NCI-H2227 (cell line): ENCODE data around the gene UCHL5.
"Not testable (repeated sequence)": the region's sequence is repeated elsewhere in the genome, so short reads cannot be mapped to it uniquely, and the experiment has no call there.

Source experiments
- DNase-seq: peaks from one replicate; lab custom pipeline; 2025; ENCODE audit not compliant: unreplicated experiment; lab: John Stamatoyannopoulos, UW

UCHL5 gene

DNA sequence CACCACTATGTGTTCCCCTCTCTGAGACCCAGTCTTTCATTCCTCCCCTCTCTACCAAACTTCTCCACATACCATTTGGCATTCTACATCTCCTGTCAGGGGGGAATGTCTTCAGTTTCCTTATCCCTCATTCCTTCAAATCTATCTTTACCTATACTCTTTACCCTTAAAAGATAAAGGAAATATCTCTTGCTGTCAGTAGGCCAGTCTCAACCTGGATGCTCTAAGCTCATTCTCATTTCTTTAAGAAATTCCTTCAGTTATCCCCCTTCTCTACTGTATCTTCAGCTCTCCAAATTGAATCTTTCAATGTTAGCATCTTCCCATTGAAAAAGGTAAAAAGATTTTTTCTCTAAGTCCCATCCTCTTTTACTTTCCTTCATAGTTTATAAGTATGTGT, 6.8 kb upstream of the UCHL5 start:
- no peak for DNase-seq

DNA sequence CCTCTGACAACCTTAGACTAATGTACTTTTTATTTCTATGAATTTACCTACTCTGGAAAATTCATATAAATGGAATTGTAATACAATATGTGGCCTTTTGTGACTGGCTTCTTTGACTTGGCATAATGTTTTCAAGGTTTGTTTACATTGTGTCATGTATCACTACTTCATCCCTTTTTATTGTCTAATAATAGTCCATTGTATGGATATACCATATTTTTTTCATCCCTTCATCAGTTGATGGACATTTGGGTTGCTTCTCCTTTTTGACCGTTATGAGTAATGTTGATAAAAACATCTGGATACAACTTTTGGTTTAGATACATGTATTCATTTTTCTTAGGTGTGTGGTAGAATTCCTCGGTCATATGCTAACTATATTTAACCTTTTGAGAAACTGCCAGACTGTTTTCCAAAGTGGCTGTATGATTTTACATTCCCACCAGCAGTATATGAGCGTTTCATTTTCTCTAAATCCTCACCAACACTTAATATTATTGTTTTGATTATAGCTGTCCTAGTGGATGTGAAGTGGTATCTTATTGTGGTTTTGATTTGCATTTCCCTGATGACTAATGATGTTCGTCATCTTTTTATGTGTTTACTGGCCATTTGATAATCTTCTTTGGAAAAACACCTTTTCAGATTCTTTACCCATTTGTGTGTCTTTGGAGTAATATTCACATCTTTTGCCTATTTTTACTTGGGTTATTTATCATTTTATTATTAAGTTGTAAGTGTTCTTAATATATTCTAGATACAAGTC, 3.7 kb upstream of the UCHL5 start:
- DNase-seq: no peak

DNA sequence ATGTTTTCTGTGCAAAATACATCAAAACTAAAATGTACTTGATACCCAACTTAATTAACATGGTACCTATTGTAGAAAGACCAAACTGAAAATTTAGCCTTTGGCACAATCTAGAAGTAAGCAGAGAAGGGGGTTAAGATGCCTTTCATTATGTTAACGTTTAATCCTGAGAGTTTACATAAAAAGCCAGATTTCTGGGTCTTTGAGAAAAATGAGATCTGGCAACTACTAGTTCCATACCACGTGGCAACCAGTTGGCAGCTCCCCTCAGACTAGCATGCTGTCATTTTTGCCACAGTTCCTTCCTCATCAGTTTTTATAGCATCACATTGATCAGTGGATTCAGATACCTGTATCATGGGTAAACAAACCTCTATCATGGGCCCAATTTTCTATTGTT, 1.8 kb upstream of the UCHL5 start:
- no peak for DNase-seq

DNA sequence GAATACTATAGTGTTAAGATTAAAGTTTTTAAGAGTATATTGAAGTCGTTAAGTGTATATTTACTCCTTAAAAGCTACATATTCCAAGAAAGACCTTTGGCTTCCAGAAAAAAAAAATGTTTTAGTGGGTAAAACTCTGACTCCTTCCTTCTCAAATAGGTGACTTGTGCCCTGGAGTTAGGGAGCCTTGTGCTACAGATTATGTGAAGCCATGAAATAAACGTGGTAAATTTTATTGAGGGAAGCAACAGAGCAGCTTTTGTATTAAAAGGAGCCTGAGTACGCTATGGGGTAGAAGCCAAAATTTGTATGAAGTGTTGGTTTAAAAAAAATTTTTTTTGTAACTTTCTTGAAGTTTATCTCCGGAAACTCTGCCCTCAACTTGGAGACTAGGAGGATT, 1.2 kb upstream of the UCHL5 start:
- DNase-seq: no peak

DNA sequence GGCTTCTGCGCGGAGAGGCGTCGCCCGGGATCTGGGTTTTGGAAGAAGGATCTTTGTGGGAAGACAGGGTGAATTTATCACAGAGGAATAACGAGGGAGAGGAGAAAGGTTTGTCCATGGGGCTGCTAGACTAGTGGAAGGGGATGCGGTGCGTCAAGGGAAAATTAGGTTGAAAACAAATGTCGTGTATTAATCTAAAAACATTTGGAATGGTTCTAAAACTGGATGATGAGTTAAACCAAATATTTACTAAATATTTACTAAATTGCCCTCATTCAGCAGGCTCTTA, 899 bp upstream of the UCHL5 start:
- no peak for DNase-seq

DNA sequence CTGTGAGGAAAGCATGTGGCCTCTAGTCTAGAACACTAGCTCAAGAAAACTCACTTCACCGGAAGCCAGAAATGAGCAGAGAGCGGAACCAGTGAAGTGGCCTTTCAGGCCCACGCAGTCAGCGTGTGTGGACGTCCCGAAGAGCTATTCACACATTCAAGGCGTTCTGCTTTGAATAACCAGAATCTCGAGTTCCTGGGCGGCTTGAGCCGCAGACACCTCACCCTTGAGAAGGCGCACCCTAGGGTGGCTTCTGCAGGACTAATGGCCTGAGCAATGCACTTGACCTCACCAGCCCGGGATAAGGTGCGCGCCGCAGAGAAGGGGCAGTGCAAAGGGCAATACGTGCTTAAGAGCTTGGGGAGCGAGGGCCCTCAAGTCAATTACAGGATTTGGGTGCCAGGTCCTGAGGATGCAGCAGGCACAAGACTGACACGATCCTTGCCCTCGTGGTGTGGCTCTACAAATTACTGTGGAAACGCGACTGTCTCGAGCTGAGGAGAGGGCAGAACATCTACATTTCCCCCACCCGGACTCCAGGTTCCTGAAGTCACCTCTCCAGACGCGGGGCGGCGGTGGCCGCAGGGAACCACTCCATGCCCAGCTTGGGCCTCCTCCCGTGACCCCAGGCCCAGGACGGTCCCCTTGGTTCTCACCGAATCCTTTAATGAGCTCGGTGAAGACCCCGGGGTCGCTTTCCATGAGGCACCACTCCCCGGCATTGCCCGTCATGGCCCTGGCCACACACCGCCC, 455 bp downstream of the UCHL5 start:
- peak; percentile 49 for DNase-seq

DNA sequence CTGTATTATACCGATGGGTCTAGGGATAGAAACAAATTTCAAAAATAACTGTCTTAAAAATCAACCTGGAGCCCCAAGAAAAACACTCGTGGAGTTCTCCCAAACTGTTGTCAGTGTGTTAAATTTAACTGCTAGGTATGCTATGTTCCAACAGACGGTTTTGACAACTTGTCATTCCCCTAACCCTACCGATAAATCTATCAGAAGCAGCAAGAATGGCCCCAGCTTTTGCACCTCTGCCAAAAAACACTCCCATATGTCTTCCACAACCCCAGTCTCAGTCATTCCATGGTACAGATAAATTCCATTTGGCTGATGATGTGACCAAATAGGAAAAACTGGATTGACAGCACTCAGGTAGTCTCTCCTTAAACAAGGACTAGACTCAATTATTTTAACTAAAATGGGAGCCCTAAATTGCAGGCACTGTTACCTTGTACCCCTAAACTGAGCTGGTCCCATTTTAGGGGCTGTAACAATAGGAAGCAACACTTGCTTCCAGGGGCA, 4.9 kb downstream of the UCHL5 start:
- DNase-seq: no peak

GRCh38 chr1:193048913-193049312, 10.2 kb downstream of the UCHL5 start:
- DNase-seq: not testable (repeated sequence)

DNA sequence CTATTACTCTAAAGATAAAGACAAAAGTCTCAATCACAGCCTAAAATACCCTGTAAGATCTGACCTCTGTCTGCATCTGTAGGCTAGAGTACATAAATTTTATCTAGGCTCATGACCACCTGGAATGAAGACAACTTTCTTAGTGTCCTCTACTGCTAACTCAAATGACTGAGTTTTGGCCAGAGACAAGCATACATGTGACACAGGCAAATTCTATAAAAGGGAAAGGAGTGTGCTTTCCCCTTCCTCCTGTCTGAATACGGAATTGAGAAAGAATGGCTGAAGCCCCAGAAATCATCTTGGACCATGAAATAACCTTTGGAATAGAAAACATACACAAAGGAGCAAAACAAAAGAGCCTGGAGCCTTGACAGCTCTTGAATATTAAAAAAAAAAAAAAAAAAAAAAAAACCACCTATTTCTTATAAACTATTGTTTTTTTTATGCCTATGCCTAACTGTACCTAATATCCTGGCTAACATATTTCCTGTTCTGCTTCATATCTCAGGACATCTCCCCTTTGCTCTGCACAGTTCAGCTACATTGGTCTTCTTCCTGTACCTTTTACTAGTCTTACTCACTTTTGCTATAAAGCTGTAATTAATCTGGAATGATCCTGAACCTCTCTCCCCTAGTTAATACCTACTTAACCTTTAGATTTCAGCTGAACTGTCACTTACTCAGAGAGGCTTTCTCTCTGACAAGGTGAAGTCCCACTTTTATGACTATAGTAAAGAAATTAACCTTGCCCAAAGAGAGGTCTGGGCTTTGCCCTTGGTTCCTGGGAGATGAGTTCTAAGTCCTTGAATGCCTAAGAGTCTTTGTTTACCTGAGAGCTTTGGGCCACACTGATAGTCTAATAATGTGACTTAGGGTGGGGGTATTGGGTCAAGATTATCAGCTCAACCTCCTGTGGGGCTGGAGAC, 16.1 kb downstream of the UCHL5 start:
- DNase-seq: no peak

- DNase-seq: no peak
These were observed 19.1 kb downstream of the UCHL5 start for GRCh38 chr1:193040011-193040410.

DNA sequence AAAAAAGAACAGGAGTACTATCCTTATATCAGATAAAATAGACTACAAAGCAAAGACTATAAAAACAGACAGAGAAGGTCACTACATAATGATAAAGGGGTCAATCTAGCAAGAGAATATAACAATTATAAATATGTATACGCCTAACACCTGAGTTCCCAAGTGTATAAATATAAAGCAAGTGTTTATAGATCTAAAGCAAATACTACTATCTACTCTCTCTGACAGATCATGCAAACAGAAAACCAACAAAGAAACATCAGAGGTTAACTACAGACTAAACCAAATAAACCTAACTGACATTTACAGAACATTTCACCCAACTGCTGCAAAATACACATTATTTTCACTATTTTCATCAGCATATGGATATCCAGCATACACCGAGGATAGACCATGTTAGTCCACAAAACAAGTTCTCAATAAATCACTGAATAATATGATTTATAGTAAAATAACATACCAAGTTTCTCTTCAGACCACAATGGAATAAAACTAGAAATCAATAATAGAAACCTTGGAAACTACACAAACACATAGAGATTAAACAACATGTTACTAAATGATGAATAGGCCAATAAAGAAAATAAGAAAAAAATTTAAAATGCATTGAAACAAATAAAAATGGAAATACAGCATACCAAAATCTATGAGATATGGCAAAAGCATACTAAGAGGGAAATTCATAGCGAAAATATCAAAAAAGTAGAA, 22.7 kb downstream of the UCHL5 start:
- no peak for DNase-seq

- DNase-seq: no peak
These were observed 25.6 kb downstream of the UCHL5 start for GRCh38 chr1:193033610-193034009.

GRCh38 chr1:193032643-193033427, 26.3 kb downstream of the UCHL5 start:
- not testable (repeated sequence) for DNase-seq

DNA sequence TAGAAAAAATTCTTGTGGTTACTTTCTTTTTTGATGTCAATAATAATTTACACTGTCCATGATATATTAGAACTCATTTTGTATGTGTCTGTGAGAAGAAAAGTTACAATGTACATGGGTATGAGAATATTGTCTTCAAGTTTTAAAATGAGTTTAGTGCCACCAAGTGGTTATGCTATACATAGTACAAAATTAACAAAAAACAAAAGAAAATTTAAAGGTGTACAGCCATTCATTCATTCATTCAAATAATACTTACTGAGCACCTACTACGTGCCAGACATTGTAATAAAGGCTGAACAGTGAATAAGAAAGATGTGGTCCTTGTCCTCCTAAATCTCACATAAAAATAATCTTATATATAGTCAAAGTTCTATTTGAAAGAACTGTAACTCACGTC, 27.7 kb downstream of the UCHL5 start:
- no peak for DNase-seq

DNA sequence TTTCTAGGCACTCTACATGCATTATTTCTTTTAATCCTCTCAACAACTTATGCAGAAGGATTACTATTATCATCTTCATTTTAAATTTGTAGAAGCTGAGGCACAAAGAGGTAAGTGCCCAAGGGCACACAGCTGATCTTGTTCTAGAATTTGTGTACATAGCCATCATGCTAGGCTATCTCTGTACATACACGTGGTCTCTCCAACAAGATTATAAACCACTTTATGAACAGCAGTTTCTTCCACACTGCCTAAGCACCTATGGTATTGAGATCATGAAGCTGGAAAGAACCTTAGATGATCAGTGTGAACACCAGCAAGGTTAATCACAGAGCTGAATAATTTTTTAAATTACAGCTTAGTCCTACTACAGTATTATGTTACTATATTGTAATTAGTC, 28.9 kb downstream of the UCHL5 start:
- DNase-seq: no peak

GRCh38 chr1:193025218-193025617, 33.9 kb downstream of the UCHL5 start:
- DNase-seq: no peak

DNA sequence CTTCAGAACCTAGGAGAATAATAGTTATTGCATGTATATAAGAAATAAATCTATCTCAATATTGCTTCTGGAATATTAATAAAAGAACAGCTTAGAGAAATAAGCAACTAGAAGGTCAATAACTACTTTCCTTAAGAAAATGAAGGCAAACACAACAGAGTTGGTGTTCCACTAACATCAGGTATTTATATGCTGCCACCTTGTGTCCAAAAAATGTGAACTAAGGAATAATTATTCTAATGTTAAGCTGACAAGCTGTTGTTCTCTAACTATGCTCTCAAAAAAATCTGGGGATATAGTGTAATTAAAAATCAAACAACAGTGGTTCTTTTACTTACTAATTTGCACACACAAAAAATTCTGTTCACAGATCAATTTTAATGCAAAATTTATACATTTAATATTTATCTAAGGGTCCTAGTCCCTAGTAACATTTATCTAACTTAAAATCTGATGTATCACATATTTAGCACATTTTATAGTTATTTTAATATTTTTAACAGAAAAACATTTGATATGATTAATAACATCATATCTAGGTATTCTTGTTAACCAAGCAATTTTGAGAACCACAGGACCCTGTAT, 39.6 kb downstream of the UCHL5 start:
- DNase-seq: peak; percentile 72

DNA sequence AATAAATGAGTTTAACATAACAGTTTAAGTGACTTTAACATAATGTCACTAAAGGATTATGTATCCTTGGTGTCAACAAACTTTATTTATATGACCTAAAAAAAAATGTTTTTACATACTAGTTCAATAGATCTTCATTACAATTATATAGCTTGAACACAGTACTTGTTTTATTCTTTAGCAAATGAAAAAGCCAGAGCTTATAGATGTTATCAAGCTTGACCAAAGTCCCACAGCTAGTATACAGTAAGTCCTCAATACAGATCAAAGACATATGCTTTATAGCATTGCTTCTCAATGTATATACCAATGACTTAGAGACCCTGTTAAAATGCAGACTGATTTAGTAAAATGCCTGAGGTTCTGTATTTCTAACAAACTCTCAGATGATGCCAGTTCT, 42.4 kb downstream of the UCHL5 start:
- no peak for DNase-seq

GRCh38 chr1:193014400-193014799, 44.8 kb downstream of the UCHL5 start:
- no peak for DNase-seq

- DNase-seq: no peak
These were observed 45.5 kb downstream of the UCHL5 start for GRCh38 chr1:193013707-193014106.
